Measurements from ENCODE around the gene SUGCT. TPM values are rescaled to one million over a fixed set of nuclear protein-coding genes. Genes with fewer than 3 reads are reported as not detected.

The SUGCT gene
- total RNA-seq, 1 experiment from 2014 or later = 1.6 TPM

DNA sequence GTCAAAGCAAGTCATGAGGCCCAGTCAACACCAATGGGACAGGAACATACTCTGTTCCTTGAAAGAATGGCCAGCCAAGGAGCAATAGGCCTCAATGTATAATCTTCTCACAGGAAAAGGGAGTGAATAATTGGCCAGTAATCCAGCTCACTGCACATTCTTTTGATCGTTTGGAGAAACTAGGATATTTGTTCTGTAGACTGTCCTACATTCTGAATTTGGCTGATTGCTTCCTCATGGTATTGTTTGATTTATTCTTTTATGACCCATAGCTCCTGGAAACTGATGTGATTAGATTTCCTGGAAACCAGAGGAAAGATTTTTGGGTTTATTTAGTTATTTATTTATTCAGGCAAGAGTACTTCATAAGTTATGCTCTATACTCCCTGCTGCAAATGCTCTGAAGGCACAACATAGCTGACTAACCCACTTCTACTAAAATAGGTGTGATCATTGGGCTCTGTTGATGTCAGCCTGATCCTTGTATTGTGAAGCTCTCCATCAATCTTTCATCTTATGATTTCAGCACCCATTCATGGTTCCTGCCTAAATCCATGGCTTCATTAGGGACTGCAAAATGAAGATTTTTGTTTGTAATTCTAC, 745.2 kb downstream of the SUGCT start:
- intact Hi-C loops (cut with micrococcal nuclease; ENCODE audit: unreplicated experiment) = no loop called here
- H3K4me3 Mint-ChIP-seq (ENCODE audit: low read depth, unreplicated experiment) = no peak overlapping the region
- H3K27me3 Mint-ChIP-seq (ENCODE audit: unreplicated experiment) = no peaks in the 10 kb centered on the region
- no peaks in the 10 kb centered on the region for H3K4me1 Mint-ChIP-seq (ENCODE audit: low read depth, unreplicated experiment)
- no peaks in the 10 kb centered on the region for H3K36me3 Mint-ChIP-seq (ENCODE audit: insufficient read depth, unreplicated experiment)
- no peak overlapping the region for H3K27ac Mint-ChIP-seq (ENCODE audit: unreplicated experiment)
- BruUV-seq (replicated peaks) = no TSS peak
- TF ChIP-seq, protein P1, sequence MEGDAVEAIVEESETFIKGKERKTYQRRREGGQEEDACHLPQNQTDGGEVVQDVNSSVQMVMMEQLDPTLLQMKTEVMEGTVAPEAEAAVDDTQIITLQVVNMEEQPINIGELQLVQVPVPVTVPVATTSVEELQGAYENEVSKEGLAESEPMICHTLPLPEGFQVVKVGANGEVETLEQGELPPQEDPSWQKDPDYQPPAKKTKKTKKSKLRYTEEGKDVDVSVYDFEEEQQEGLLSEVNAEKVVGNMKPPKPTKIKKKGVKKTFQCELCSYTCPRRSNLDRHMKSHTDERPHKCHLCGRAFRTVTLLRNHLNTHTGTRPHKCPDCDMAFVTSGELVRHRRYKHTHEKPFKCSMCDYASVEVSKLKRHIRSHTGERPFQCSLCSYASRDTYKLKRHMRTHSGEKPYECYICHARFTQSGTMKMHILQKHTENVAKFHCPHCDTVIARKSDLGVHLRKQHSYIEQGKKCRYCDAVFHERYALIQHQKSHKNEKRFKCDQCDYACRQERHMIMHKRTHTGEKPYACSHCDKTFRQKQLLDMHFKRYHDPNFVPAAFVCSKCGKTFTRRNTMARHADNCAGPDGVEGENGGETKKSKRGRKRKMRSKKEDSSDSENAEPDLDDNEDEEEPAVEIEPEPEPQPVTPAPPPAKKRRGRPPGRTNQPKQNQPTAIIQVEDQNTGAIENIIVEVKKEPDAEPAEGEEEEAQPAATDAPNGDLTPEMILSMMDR (IDR thresholded peaks at IDR 0.05; ENCODE audit: unreplicated experiment) = no peak
- DNase-seq = no peak
- H3K9me3 Mint-ChIP-seq (ENCODE audit: low read depth, unreplicated experiment) = peaks cover 2% of the 10 kb centered on the region
- CTCF ChIA-PET = no interaction called here

- BruUV-seq (replicated peaks) = no TSS peak
- no peaks in the 10 kb centered on the region for H3K27me3 Mint-ChIP-seq (ENCODE audit: unreplicated experiment)
- H3K27ac Mint-ChIP-seq (ENCODE audit: unreplicated experiment) = no peak overlapping the region
- H3K9me3 Mint-ChIP-seq (ENCODE audit: low read depth, unreplicated experiment) = peaks cover 2% of the 10 kb centered on the region
- no peaks in the 10 kb centered on the region for H3K36me3 Mint-ChIP-seq (ENCODE audit: insufficient read depth, unreplicated experiment)
- CTCF ChIA-PET = no interaction called here
- no peak for DNase-seq
- TF ChIP-seq, protein P1 (IDR thresholded peaks at IDR 0.05; ENCODE audit: unreplicated experiment) = no peak
- H3K4me3 Mint-ChIP-seq (ENCODE audit: low read depth, unreplicated experiment) = no peak overlapping the region
- intact Hi-C loops (cut with micrococcal nuclease; ENCODE audit: unreplicated experiment) = no loop called here
- H3K4me1 Mint-ChIP-seq (ENCODE audit: low read depth, unreplicated experiment) = peaks cover 5% of the 10 kb centered on the region
Observed at GRCh38 chr7:40880581-40880980, 745.8 kb downstream of the SUGCT start.

DNA sequence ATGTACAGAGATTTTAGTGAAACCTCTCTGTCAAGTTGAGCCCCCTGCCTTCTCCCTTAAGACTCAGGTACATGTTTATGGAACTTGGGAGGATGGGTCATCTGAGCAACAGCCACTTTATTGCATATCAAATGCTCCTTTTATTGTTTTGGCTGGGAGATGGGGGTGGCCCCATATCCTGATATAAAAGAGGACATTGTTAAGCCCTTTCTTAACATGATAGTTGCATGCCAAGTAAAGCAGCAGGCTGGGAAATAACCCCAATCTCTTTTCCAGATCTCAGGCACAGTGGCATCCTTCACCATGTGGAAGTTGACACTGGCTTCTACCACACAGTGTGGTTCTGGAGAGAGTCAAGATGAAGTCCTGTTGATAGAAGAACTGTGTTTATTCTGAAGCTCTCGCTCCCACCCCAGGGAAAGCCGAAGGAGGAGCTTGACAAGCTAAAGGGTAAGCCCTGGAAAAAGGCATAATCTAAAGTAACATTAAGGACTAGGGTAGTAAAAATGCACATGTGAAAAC, 746.7 kb downstream of the SUGCT start:
- CTCF ChIA-PET = no interaction called here
- peaks cover 2% of the 10 kb centered on the region for H3K9me3 Mint-ChIP-seq (ENCODE audit: low read depth, unreplicated experiment)
- no peak for DNase-seq
- no peak overlapping the region for H3K4me3 Mint-ChIP-seq (ENCODE audit: low read depth, unreplicated experiment)
- TF ChIP-seq, protein P1 (IDR thresholded peaks at IDR 0.05; ENCODE audit: unreplicated experiment) = no peak
- H3K4me1 Mint-ChIP-seq (ENCODE audit: low read depth, unreplicated experiment) = peaks cover 9% of the 10 kb centered on the region
- no peaks in the 10 kb centered on the region for H3K36me3 Mint-ChIP-seq (ENCODE audit: insufficient read depth, unreplicated experiment)
- intact Hi-C loops (cut with micrococcal nuclease; ENCODE audit: unreplicated experiment) = no loop called here
- H3K27ac Mint-ChIP-seq (ENCODE audit: unreplicated experiment) = no peak overlapping the region
- no peaks in the 10 kb centered on the region for H3K27me3 Mint-ChIP-seq (ENCODE audit: unreplicated experiment)
- BruUV-seq (replicated peaks) = no TSS peak

GRCh38 chr7:40882071-40882658, 747.4 kb downstream of the SUGCT start:
- Mint-ChIP-seq H3K9me3 (ENCODE audit: low read depth, unreplicated experiment) (peaks cover 6% of the 10 kb centered on the region), H3K36me3 (ENCODE audit: insufficient read depth, unreplicated experiment) (no peaks in the 10 kb centered on the region), H3K4me3 (ENCODE audit: low read depth, unreplicated experiment) (no peak overlapping the region), H3K27me3 (ENCODE audit: unreplicated experiment) (no peaks in the 10 kb centered on the region), H3K4me1 (ENCODE audit: low read depth, unreplicated experiment) (peaks cover 9% of the 10 kb centered on the region), H3K27ac (ENCODE audit: unreplicated experiment) (no peak overlapping the region)
- TF ChIP-seq, protein P1 (IDR thresholded peaks at IDR 0.05; ENCODE audit: unreplicated experiment) = no peak
- no peak for DNase-seq
- intact Hi-C loops (cut with micrococcal nuclease; ENCODE audit: unreplicated experiment) = no loop called here
- CTCF ChIA-PET = no interaction called here
- no TSS peak for BruUV-seq (replicated peaks)

All from Calu3 (cell line).